IPS DF 19.7 (cell line): Measurements from ENCODE around the gene SNX5.

Source experiments
- DNase-seq: peaks from one replicate; pipeline ENCODE4 v3.0.0-alpha.2; 2013; ENCODE audit warnings: low read depth, low spot score

Gene SNX5

GRCh38 chr20:17968366-17969277 lies at the start of gene SNX5, which contains the start of gene MGME1:
Gene SNX5, minus strand, starts transcription at chr20:17968794. Its CDS starts 369 bp downstream, at chr20:17968425.
Gene MGME1, plus strand, starts transcription at chr20:17969018. Its CDS starts 842 bp downstream, at chr20:17969860.
- DNase-seq = peak; percentile 96

- no peak for DNase-seq
Measured at GRCh38 chr20:18018100-18018499, 49.5 kb upstream of the SNX5 start.

- DNase-seq = no peak
Measured at GRCh38 chr20:18016772-18017171, 48.2 kb upstream of the SNX5 start.

GRCh38 chr20:18014411-18014810 lies 45.8 kb upstream of the SNX5 start:
- DNase-seq = no peak

GRCh38 chr20:18012901-18013300 lies 44.3 kb upstream of the SNX5 start:
- DNase-seq = no peak

- DNase-seq = no peak
Measured at GRCh38 chr20:18011951-18012645, 43.5 kb upstream of the SNX5 start.

- no peak for DNase-seq
Measured at GRCh38 chr20:18011482-18011881, 42.9 kb upstream of the SNX5 start.

GRCh38 chr20:18009116-18009515 lies 40.5 kb upstream of the SNX5 start:
- no peak for DNase-seq

- DNase-seq = no peak
Measured at GRCh38 chr20:18007534-18008292, 39.1 kb upstream of the SNX5 start.

GRCh38 chr20:18006684-18007083 lies 38.1 kb upstream of the SNX5 start:
- DNase-seq = no peak

GRCh38 chr20:18005990-18006364 lies 37.4 kb upstream of the SNX5 start:
- DNase-seq = no peak

- peak; percentile 23 for DNase-seq
Measured at GRCh38 chr20:18005170-18005989, 36.8 kb upstream of the SNX5 start.

GRCh38 chr20:18004384-18005031 lies 35.9 kb upstream of the SNX5 start:
- DNase-seq = no peak

- DNase-seq = no peak
Measured at GRCh38 chr20:18003897-18004296, 35.3 kb upstream of the SNX5 start.

GRCh38 chr20:18001131-18001921 lies 32.7 kb upstream of the SNX5 start:
- no peak for DNase-seq

- no peak for DNase-seq
Measured at GRCh38 chr20:17999566-17999965, 31.0 kb upstream of the SNX5 start.

- no peak for DNase-seq
Measured at GRCh38 chr20:17998446-17998845, 29.9 kb upstream of the SNX5 start.

GRCh38 chr20:17995967-17996819 lies 27.6 kb upstream of the SNX5 start:
- no peak for DNase-seq

GRCh38 chr20:17993546-17993945 lies 25.0 kb upstream of the SNX5 start:
- no peak for DNase-seq
